Prostate gland (tissue), 2 donors: ENCODE data around the gene CHID1. TPM values are rescaled to one million over a fixed set of nuclear protein-coding genes. Genes with fewer than 3 reads are reported as not detected.

Source experiments
- DNase-seq: peaks from one replicate; pipeline ENCODE4 v3.0.0-alpha.2; 2019; ENCODE audit warnings: low spot score
- H3K27ac ChIP-seq, 2 donors: fragments of 200-600 bp; sonication (generic); 2 replicates each; pipeline ENCODE4 v1.5.1; 2017 to 2019
- H3K27me3 ChIP-seq: fragments of 200-600 bp; sonication (generic); replicated peaks from 2 replicates; pipeline ENCODE4 v1.5.1; 2019; ENCODE audit not compliant: insufficient read depth
- H3K36me3 ChIP-seq, 2 donors: fragments of 200-600 bp; sonication (generic); 1 replicate in 1 of 2; 2 replicates in 1 of 2; pipeline versions ENCODE4 v1.5.1 to v1.8.1; 2017 to 2019
- H3K4me1 ChIP-seq: fragments of 200-600 bp; sonication (generic); replicated peaks from 2 replicates; pipeline ENCODE4 v1.5.1; 2019
- H3K4me3 ChIP-seq, 2 donors: fragments of 200-600 bp; sonication (generic); 2 replicates each; pipeline ENCODE4 v1.5.1; 2017 to 2019
- H3K9me3 ChIP-seq: fragments of 200-600 bp; sonication (generic); 2 replicates; pipeline ENCODE4 v1.5.1; 2017
- POLR2A ChIP-seq: fragments of 450-650 bp; IDR thresholded peaks from one replicate; pipeline ENCODE4 v1.6.1; 2016; ENCODE audit warnings: antibody characterized with exemption, mild to moderate bottlenecking
- POLR2AphosphoS5 ChIP-seq: sonication (generic); formaldehyde crosslinking; IDR thresholded peaks from one replicate; pipeline ENCODE4 v1.6.1; 2017; ENCODE audit warnings: antibody characterized with exemption
- WGBS: methylation state at CpG from one replicate; pipeline ENCODE4 v1.1.5; 2018; 5-methylcytosine and 5-hydroxymethylcytosine counted together
- intact Hi-C: fragments of 100-400 bp; cut with DNase I; formaldehyde crosslinking; loops from one replicate; pipeline ENCODE4 v1.14.2; 2022
- total RNA-seq, 2 donors: library from RNA; depleted of rRNA; stranded (reverse); fragments of >200 nt; gene quantifications; one replicate each; pipeline ENCODE4 v1.1.0, GENCODE V29; 2016
- TF ChIP-seq, protein P1 (sequence below), 4 experiments: fragments of 200-600 bp in 2 of 4; fragments of 450-650 bp in 2 of 4; sonication (generic) in 2 of 4; IDR thresholded peaks; 1 replicate in 3 of 4; 2 replicates in 1 of 4; pipeline ENCODE4 v1.5.1; 2016 to 2019; ENCODE audit warnings: antibody characterized with exemption in 4 of 4, mild to moderate bottlenecking in 2 of 4, moderate library complexity in 2 of 4

CHID1 gene
- total RNA-seq, 2 donors from 2014 or later, result 107 to 145 TPM

DNA sequence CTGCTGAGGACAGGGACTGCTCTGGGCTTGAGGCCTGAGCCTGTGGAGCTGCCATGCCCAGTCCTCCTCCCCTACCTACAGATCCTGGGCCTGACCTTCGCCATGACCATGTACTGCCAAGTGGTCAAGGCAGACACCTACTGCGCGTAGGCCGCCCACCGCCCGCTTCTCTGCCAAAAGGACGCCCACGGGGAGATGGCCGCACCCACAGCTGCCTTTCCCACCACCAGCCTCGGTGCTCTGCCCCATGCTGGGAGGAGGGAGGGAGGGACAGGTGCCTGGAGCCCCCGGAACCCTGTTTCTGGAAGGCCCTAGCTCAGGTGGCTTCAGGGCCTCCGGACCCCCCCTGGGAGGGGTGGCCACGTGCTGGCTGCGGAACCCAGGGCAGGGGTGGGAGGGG, 44.1 kb downstream of the CHID1 start:
- H3K4me1 ChIP-seq, result no peaks in the 10 kb centered on the region
- TF ChIP-seq POLR2AphosphoS5, result no peak
- TF ChIP-seq, protein P1, sequence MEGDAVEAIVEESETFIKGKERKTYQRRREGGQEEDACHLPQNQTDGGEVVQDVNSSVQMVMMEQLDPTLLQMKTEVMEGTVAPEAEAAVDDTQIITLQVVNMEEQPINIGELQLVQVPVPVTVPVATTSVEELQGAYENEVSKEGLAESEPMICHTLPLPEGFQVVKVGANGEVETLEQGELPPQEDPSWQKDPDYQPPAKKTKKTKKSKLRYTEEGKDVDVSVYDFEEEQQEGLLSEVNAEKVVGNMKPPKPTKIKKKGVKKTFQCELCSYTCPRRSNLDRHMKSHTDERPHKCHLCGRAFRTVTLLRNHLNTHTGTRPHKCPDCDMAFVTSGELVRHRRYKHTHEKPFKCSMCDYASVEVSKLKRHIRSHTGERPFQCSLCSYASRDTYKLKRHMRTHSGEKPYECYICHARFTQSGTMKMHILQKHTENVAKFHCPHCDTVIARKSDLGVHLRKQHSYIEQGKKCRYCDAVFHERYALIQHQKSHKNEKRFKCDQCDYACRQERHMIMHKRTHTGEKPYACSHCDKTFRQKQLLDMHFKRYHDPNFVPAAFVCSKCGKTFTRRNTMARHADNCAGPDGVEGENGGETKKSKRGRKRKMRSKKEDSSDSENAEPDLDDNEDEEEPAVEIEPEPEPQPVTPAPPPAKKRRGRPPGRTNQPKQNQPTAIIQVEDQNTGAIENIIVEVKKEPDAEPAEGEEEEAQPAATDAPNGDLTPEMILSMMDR (IDR thresholded peaks at IDR 0.05), result no peak
- TF ChIP-seq POLR2A, result no peak
- intact Hi-C loops, result no loop called here
- WGBS, result 84% methylated on average over 14 of the region's 14 CpGs
- H3K27me3 ChIP-seq, result no peaks in the 10 kb centered on the region
- H3K9me3 ChIP-seq, result no peaks in the 10 kb centered on the region
- H3K27ac ChIP-seq, result no peak overlapping the region
- no peak overlapping the region for H3K4me3 ChIP-seq
- DNase-seq, result no peak
- H3K36me3 ChIP-seq, result no peaks in the 10 kb centered on the region

DNA sequence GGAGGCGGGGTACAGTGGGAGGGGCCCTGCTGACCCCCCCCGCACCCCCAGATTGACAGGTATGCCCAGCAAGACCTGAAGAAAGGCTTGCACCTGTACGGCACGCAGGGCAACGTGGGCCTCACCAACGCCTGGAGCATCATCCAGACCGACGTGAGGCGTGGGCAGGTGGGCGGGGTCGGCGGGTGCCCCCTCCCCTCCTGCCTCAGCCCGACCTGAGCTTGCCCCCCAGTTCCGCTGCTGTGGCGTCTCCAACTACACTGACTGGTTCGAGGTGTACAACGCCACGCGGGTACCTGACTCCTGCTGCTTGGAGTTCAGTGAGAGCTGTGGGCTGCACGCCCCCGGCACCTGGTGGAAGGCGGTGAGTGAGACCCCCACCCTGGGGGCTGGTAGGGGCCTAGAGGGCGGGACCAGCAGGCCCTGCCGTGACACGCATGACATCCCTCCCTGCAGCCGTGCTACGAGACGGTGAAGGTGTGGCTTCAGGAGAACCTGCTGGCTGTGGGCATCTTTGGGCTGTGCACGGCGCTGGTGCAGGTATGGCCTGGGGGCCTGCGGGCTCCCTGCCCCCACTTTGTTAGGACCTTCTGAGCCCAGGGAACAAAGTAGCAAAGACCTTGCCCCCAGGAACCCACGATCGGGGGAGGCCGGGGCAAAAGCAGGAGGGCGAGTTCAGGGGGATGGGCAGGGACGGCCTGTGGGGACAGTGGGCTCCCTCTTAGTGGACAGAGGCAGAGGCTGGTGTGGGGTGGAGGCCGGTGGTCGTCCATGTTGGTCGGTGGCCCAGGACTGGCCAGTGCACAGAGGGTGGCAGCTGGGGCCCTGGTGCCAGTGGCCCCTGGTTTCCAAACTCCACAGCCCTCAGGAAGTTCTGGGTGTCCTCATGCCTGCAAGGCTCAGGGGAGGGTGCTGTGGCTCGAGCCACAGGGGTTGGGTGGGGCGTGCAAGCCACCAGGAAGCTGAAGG, 44.9 kb downstream of the CHID1 start:
- no peak overlapping the region for H3K4me3 ChIP-seq
- intact Hi-C loops, result no loop called here
- H3K27ac ChIP-seq, result no peak overlapping the region
- WGBS, result 71% methylated on average over 41 of the region's 41 CpGs
- no peaks in the 10 kb centered on the region for H3K9me3 ChIP-seq
- no peaks in the 10 kb centered on the region for H3K27me3 ChIP-seq
- no peaks in the 10 kb centered on the region for H3K4me1 ChIP-seq
- no peaks in the 10 kb centered on the region for H3K36me3 ChIP-seq
- TF ChIP-seq POLR2A, result no peak
- TF ChIP-seq POLR2AphosphoS5, result no peak
- TF ChIP-seq, protein P1 (IDR thresholded peaks at IDR 0.05), result no peak
- no peak for DNase-seq

DNA sequence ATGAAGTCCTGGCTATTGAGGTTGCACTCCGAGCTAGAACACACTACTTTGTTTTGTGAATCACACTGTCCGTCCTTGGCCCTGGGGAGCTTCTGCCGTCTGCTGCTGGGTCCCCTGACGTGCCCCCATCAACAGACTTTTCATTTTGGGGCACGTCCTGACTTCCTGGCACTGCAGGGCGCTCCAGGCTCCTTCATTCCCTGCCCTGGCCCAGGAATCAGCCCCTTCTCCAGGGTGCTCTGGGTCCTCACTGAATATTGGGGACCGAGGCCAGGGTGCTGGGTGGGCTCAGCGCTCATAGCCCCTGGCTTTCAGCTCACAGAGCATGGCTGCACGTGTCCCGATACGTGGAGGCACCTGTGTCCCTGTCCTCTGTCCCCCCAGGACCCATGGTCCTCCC, 45.7 kb downstream of the CHID1 start:
- intact Hi-C loops, result no loop called here
- TF ChIP-seq, protein P1 (IDR thresholded peaks at IDR 0.05), result no peak
- TF ChIP-seq POLR2AphosphoS5 (no peak), POLR2A (no peak)
- Histone ChIP-seq H3K9me3 (no peaks in the 10 kb centered on the region), H3K4me1 (no peaks in the 10 kb centered on the region), H3K27me3 (no peaks in the 10 kb centered on the region), H3K4me3 (no peak overlapping the region), H3K27ac (no peak overlapping the region), H3K36me3 (no peaks in the 10 kb centered on the region)
- DNase-seq, result no peak
- WGBS, result 83% methylated on average over 11 of the region's 11 CpGs

DNA sequence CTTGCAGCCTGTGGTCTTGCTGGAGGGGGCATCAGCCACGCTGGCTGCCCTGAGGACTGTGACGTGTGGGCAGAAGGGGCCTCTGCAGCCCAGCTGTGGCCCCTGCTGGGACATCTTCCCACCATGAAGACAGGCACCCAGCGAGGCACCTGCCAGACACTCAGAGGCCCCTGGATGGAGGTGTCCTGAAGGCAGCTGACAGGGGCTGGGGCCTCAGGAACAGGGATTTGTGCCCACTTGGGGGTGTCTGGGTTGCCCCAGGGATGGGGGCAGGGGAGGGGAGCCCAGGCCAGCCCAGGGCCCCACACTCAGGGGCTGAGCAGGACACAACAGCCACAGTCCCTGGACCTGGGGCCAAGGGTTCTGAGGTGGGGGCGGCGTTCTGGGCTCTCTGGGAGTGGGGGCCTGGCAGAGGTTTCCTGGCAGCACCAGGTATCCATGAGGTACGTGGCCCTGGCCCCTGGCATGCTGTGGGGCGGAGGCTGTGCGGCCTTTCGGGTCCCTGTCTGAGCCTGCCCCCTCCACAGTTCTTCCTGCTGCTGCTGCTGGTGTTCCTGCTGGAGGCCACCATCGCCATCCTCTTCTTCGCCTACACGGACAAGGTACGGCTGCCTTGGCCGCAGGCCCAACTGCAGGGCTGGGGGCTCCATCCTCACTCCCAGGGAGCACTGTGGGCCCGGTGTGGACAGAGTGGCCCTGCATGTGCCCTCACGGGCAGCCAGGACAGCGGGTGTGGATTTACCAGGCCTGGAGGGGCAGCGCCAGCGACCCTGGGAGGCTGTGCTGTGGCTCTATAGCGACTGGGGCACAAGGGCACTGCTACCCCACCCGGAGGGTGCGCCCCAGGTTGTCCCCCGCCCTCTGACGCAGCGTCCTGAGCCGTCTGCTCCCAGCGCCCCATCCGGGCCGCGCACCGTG, 46.4 kb downstream of the CHID1 start:
- intact Hi-C loops, result no loop called here
- DNase-seq, result no peak
- H3K4me3 ChIP-seq, result no peak overlapping the region
- H3K36me3 ChIP-seq, result no peaks in the 10 kb centered on the region
- no peaks in the 10 kb centered on the region for H3K27me3 ChIP-seq
- TF ChIP-seq, protein P1 (IDR thresholded peaks at IDR 0.05), result no peak
- TF ChIP-seq POLR2AphosphoS5 (no peak), POLR2A (no peak)
- H3K9me3 ChIP-seq, result no peaks in the 10 kb centered on the region
- 92% methylated on average over 31 of the region's 31 CpGs for WGBS
- no peak overlapping the region for H3K27ac ChIP-seq
- H3K4me1 ChIP-seq, result no peaks in the 10 kb centered on the region
